CD14-positive monocyte (primary cell): ENCODE results near the gene SNX33. TPM values are rescaled to one million over a fixed set of nuclear protein-coding genes. Genes with fewer than 3 reads are reported as not detected.

ENCODE experiments used
- DNase-seq, 3 donors: peaks; one replicate each; pipeline ENCODE4 v3.0.0-alpha.2; 2011 to 2022
- H2AFZ ChIP-seq: 2 replicates; pipeline ENCODE4 v1.6.0; 2012; ENCODE audit warnings: mild to moderate bottlenecking, low read depth, low read length, inconsistent platforms; ENCODE audit not compliant: insufficient read depth, poor library complexity, severe bottlenecking
- H3K27ac ChIP-seq, 2 donors: 1 replicate in 1 of 2; 2 replicates in 1 of 2; pipeline ENCODE4 v1.5.1; 2012 to 2013; ENCODE audit warnings: low read length in 2 of 2, control low read depth in 1 of 2, inconsistent platforms in 1 of 2, low read depth in 1 of 2, mild to moderate bottlenecking in 1 of 2
- H3K27me3 ChIP-seq, 2 donors: one replicate each; pipeline versions ENCODE4 v1.6.0 to v1.6.1; 2011 to 2013; ENCODE audit warnings: low read length in 2 of 2; ENCODE audit not compliant: control insufficient read depth in 2 of 2, insufficient read depth in 2 of 2
- H3K36me3 ChIP-seq, 2 donors: replicated peaks in 1 of 2; 1 replicate in 1 of 2; 2 replicates in 1 of 2; pipeline versions ENCODE4 v1.5.1 to v1.6.1; 2012 to 2013; ENCODE audit warnings: low read length in 2 of 2, control low read depth in 1 of 2, inconsistent platforms in 1 of 2, mild to moderate bottlenecking in 1 of 2; ENCODE audit not compliant: insufficient read depth in 2 of 2, control insufficient read depth in 1 of 2
- H3K4me1 ChIP-seq, 2 donors: 1 replicate in 1 of 2; 2 replicates in 1 of 2; pipeline versions ENCODE4 v1.5.1 to v1.6.1; 2012 to 2013; ENCODE audit warnings: low read length in 2 of 2, control low read depth in 1 of 2, inconsistent platforms in 1 of 2, mild to moderate bottlenecking in 1 of 2, moderate library complexity in 1 of 2; ENCODE audit not compliant: insufficient read depth in 2 of 2, control insufficient read depth in 1 of 2
- H3K4me2 ChIP-seq: replicated peaks from 2 replicates; pipeline ENCODE3; 2012; ENCODE audit warnings: low read length, moderate library complexity, mild to moderate bottlenecking; ENCODE audit not compliant: poor library complexity, severe bottlenecking; ENCODE audit errors: extremely low read depth
- H3K4me3 ChIP-seq, 3 experiments: fragments of 200-600 bp in 1 of 3; sonication (generic) in 1 of 3; replicated peaks in 1 of 3; 1 replicate in 2 of 3; 2 replicates in 1 of 3; pipeline ENCODE4 v1.5.1; 2011 to 2013; ENCODE audit warnings: low read length in 3 of 3, mild to moderate bottlenecking in 3 of 3, control low read depth in 2 of 3, low read depth in 2 of 3, inconsistent platforms in 1 of 3, moderate library complexity in 1 of 3
- H3K79me2 ChIP-seq: 2 replicates; pipeline ENCODE4 v1.6.0; 2012; ENCODE audit warnings: mild to moderate bottlenecking, control low read depth, inconsistent platforms, low read length, moderate library complexity; ENCODE audit not compliant: insufficient read depth
- H3K9ac ChIP-seq: 2 replicates; pipeline ENCODE4 v1.6.0; 2017; ENCODE audit warnings: low read length, mild to moderate bottlenecking; ENCODE audit not compliant: insufficient read depth, poor library complexity, severe bottlenecking
- H3K9me3 ChIP-seq, 2 donors: replicated peaks in 1 of 2; 1 replicate in 1 of 2; 2 replicates in 1 of 2; pipeline versions ENCODE4 v1.5.1 to v1.6.1; 2012 to 2013; ENCODE audit warnings: low read length in 2 of 2, control low read depth in 1 of 2; ENCODE audit not compliant: control insufficient read depth in 1 of 2, insufficient read depth in 1 of 2
- H4K20me1 ChIP-seq: 2 replicates; pipeline ENCODE4 v1.6.0; 2012; ENCODE audit warnings: mild to moderate bottlenecking, low read length, control low read depth, moderate library complexity; ENCODE audit not compliant: insufficient read depth
- H3K27ac Mint-ChIP-seq, 7 donors: one replicate each; pipeline ENCODE4 v1.8.0; 2020; ENCODE audit warnings: mild to moderate bottlenecking in 7 of 7, mixed read lengths in 7 of 7, moderate library complexity in 6 of 7, inconsistent platforms in 2 of 7
- H3K27me3 Mint-ChIP-seq, 3 donors: one replicate each; pipeline ENCODE4 v1.8.0; 2021 to 2022; ENCODE audit warnings: low read depth in 3 of 3, mild to moderate bottlenecking in 3 of 3, mixed read lengths in 3 of 3, moderate library complexity in 3 of 3, inconsistent platforms in 1 of 3
- H3K36me3 Mint-ChIP-seq, 2 donors: one replicate each; pipeline ENCODE4 v1.8.0; 2020; ENCODE audit warnings: mixed read lengths in 2 of 2, inconsistent platforms in 1 of 2, mild to moderate bottlenecking in 1 of 2
- H3K4me1 Mint-ChIP-seq: one replicate; pipeline ENCODE4 v1.8.0; 2020; ENCODE audit warnings: mild to moderate bottlenecking, mixed read lengths
- H3K4me3 Mint-ChIP-seq, 2 donors: one replicate each; pipeline ENCODE4 v1.8.0; 2020; ENCODE audit warnings: mild to moderate bottlenecking in 2 of 2, mixed read lengths in 2 of 2, moderate library complexity in 1 of 2
- H3K9me3 Mint-ChIP-seq, 7 donors: one replicate each; pipeline ENCODE4 v1.8.0; 2020 to 2022; ENCODE audit warnings: mixed read lengths in 7 of 7, mild to moderate bottlenecking in 6 of 7, moderate library complexity in 6 of 7, inconsistent platforms in 2 of 7
- CTCF ChIP-seq: fragments of 200-600 bp; IDR thresholded peaks from one replicate; pipeline ENCODE4 v1.8.0; 2022; ENCODE audit warnings: antibody characterized with exemption, mild to moderate bottlenecking
- WGBS: methylation state at CpG from one replicate; pipeline ENCODE4 v1.1.5; 2013; ENCODE audit warnings: missing lambda C conversion rate; ENCODE audit not compliant: insufficient coverage; 5-methylcytosine and 5-hydroxymethylcytosine counted together
- intact Hi-C, 2 donors: fragments of 100-400 bp; cut with micrococcal nuclease; formaldehyde crosslinking; loops; one replicate each; pipeline versions ENCODE4 v1.15.0 to v1.15.1; 2023
- polyA plus RNA-seq, 3 donors: library from polyadenylated mRNA; depleted of rRNA in 1 of 3; unstranded in 2 of 3; stranded (reverse) in 1 of 3; fragments of 300-500 nt in 2 of 3; fragments of >200 nt in 1 of 3; fragmentation: Illumina TruSeq in 2 of 3; gene quantifications; 1 replicate in 2 of 3; 2 replicates in 1 of 3; pipeline ENCODE4 v1.2.3, GENCODE V29; 2012 to 2021

Gene SNX33
- polyA plus RNA-seq, 3 donors: 2.4 to 4.8 (median 2.4) TPM

- Histone ChIP-seq H3K4me2 (no peak overlapping the region), H3K27me3 (peaks cover 4 to 36% of the 10 kb centered on the region in 2 donors), H3K4me3 (no peak overlapping the region), H3K9me3 (no peaks in the 10 kb centered on the region), H3K79me2 (no peaks in the 10 kb centered on the region), H3K36me3 (no peaks in the 10 kb centered on the region), H3K4me1 (peaks cover 48 to 53% of the 10 kb centered on the region in 2 donors), H3K27ac (no peak overlapping the region), H4K20me1 (no peaks in the 10 kb centered on the region), H3K9ac (no peak overlapping the region), H2AFZ (no peak overlapping the region)
- no peak for DNase-seq
- 23% methylated on average over 2 of the region's 14 CpGs for WGBS
- intact Hi-C loops: no loop called here
- Mint-ChIP-seq H3K36me3 (peaks cover 0 to 2% of the 10 kb centered on the region in 2 donors), H3K9me3 (peaks cover 0 to 3% (median 0%) of the 10 kb centered on the region in 7 donors), H3K4me3 (peak overlapping the region in 1 of 2 donors; percentile 59), H3K27ac (peak overlapping the region in 2 of 7 donors; percentile 58 to 67), H3K27me3 (peaks cover 44 to 49% (median 48%) of the 10 kb centered on the region in 3 donors), H3K4me1 (peaks cover 57% of the 10 kb centered on the region)
- no peak for TF ChIP-seq CTCF
Measured at GRCh38 chr15:75696311-75696720, 48.6 kb downstream of the SNX33 start.

GRCh38 chr15:75696854-75697259, 49.1 kb downstream of the SNX33 start:
- H3K4me3 Mint-ChIP-seq: no peak overlapping the region
- no peak overlapping the region for H3K27ac Mint-ChIP-seq
- H3K4me1 ChIP-seq: peaks cover 48 to 53% of the 10 kb centered on the region in 2 donors

More at GRCh38 chr15:75696854-75697259, 49.1 kb downstream of the SNX33 start:
- no peak overlapping the region for H3K4me3 ChIP-seq
- no peaks in the 10 kb centered on the region for H3K36me3 ChIP-seq
- 80% methylated on average over 11 of the region's 11 CpGs for WGBS
- no peak overlapping the region for H3K9ac ChIP-seq
- Mint-ChIP-seq H3K27me3 (peaks cover 44 to 48% (median 46%) of the 10 kb centered on the region in 3 donors), H3K9me3 (peaks cover 0 to 3% (median 0%) of the 10 kb centered on the region in 7 donors), H3K36me3 (peaks cover 0 to 2% of the 10 kb centered on the region in 2 donors), H3K4me1 (peaks cover 57% of the 10 kb centered on the region)
- no peak for DNase-seq
- no peaks in the 10 kb centered on the region for H3K9me3 ChIP-seq
- intact Hi-C loops: no loop called here
- no peak overlapping the region for H3K4me2 ChIP-seq
- H4K20me1 ChIP-seq: no peaks in the 10 kb centered on the region
- TF ChIP-seq CTCF: no peak
- H3K79me2 ChIP-seq: no peaks in the 10 kb centered on the region
- peaks cover 4 to 36% of the 10 kb centered on the region in 2 donors for H3K27me3 ChIP-seq
- H2AFZ ChIP-seq: no peak overlapping the region
- no peak overlapping the region for H3K27ac ChIP-seq
